ENCODE data around the gene PIP5K1B.

DNA sequence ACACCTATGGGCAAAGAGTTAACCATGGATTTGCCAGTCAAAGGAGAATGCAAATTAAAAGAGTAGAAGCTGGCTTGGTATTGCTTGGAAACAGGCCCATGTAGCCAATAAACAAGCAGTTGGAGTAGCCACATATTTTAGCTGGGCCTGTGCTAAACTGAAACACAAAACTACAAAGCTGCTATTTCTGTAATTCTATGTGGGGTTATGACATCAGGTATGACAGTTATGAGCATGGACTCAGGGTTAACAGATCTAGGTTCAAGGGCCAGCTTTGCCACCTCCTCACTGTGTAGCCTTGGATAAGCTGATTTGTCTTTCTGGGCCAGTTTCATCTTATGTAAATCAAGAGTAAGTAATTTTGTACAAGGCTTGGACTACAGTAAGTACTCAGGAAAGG lies 142.7 kb downstream of the PIP5K1B start:
- no peak for TF ChIP-seq SIN3A (IDR thresholded peaks at IDR 0.05; ENCODE audit: borderline replicate concordance, insufficient read depth, low read length)
- TF ChIP-seq, protein P1, sequence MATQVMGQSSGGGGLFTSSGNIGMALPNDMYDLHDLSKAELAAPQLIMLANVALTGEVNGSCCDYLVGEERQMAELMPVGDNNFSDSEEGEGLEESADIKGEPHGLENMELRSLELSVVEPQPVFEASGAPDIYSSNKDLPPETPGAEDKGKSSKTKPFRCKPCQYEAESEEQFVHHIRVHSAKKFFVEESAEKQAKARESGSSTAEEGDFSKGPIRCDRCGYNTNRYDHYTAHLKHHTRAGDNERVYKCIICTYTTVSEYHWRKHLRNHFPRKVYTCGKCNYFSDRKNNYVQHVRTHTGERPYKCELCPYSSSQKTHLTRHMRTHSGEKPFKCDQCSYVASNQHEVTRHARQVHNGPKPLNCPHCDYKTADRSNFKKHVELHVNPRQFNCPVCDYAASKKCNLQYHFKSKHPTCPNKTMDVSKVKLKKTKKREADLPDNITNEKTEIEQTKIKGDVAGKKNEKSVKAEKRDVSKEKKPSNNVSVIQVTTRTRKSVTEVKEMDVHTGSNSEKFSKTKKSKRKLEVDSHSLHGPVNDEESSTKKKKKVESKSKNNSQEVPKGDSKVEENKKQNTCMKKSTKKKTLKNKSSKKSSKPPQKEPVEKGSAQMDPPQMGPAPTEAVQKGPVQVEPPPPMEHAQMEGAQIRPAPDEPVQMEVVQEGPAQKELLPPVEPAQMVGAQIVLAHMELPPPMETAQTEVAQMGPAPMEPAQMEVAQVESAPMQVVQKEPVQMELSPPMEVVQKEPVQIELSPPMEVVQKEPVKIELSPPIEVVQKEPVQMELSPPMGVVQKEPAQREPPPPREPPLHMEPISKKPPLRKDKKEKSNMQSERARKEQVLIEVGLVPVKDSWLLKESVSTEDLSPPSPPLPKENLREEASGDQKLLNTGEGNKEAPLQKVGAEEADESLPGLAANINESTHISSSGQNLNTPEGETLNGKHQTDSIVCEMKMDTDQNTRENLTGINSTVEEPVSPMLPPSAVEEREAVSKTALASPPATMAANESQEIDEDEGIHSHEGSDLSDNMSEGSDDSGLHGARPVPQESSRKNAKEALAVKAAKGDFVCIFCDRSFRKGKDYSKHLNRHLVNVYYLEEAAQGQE (IDR thresholded peaks at IDR 0.05; ENCODE audit: insufficient read depth in 1 of 2, low read depth in 2 of 2, low read length in 2 of 2) = no peak

Data from PFSK-1 (cell line).